Adrenal gland (tissue), 5 donors: ENCODE measurements around the gene SYNGR2.

Experiments used
- CTCF ChIP-seq, 6 experiments: fragments of 450-650 bp in 4 of 6; fragments of 200-600 bp in 2 of 6; sonication (generic) in 1 of 6; IDR thresholded peaks; 1 replicate in 5 of 6; 2 replicates in 1 of 6; pipeline versions ENCODE4 v1.5.1 to v1.8.0; 2016 to 2021; ENCODE audit warnings: antibody characterized with exemption in 6 of 6, mild to moderate bottlenecking in 2 of 6, moderate library complexity in 1 of 6
- POLR2A ChIP-seq, 2 donors: fragments of 450-650 bp; IDR thresholded peaks; one replicate each; pipeline ENCODE4 v1.6.1; 2017; ENCODE audit warnings: antibody characterized with exemption in 2 of 2, mild to moderate bottlenecking in 2 of 2, moderate library complexity in 1 of 2
- donor health status: DM: no; HTN: no; CAD: no.

- TF ChIP-seq POLR2A (IDR thresholded peaks at IDR 0.05) (no peak), CTCF (IDR thresholded peaks at IDR 0.05) (no peak)
Observed at GRCh38 chr17:78120971-78121800, 47.2 kb upstream of the SYNGR2 start.
